Glutamatergic neuron (in vitro differentiated cells): ENCODE data around the gene DDX54. TPM values are rescaled to one million over a fixed set of nuclear protein-coding genes. Genes with fewer than 3 reads are reported as not detected.

Source experiments
- DNase-seq: peaks from one replicate; pipeline ENCODE4 v3.0.0; 2022
- H3K27ac Mint-ChIP-seq: one replicate; pipeline ENCODE4 v1.8.0; 2020; ENCODE audit warnings: mild to moderate bottlenecking, mixed read lengths, inconsistent platforms; ENCODE audit not compliant: unreplicated experiment
- H3K27me3 Mint-ChIP-seq: one replicate; pipeline ENCODE4 v1.8.0; 2020; ENCODE audit warnings: mild to moderate bottlenecking, moderate library complexity, mixed read lengths, inconsistent platforms; ENCODE audit not compliant: unreplicated experiment
- H3K36me3 Mint-ChIP-seq: one replicate; pipeline ENCODE4 v1.8.0; 2020; ENCODE audit warnings: mild to moderate bottlenecking, mixed read lengths, inconsistent platforms; ENCODE audit not compliant: unreplicated experiment
- H3K4me1 Mint-ChIP-seq: one replicate; pipeline ENCODE4 v1.8.0; 2020; ENCODE audit warnings: mild to moderate bottlenecking, low read depth, mixed read lengths, inconsistent platforms; ENCODE audit not compliant: unreplicated experiment
- H3K4me3 Mint-ChIP-seq: one replicate; pipeline ENCODE4 v1.8.0; 2020; ENCODE audit warnings: mild to moderate bottlenecking, mixed read lengths, inconsistent platforms; ENCODE audit not compliant: unreplicated experiment
- H3K9me3 Mint-ChIP-seq: one replicate; pipeline ENCODE4 v1.8.0; 2020; ENCODE audit warnings: mild to moderate bottlenecking, moderate library complexity, mixed read lengths, inconsistent platforms; ENCODE audit not compliant: unreplicated experiment
- CTCF ChIP-seq: fragments of 200-600 bp; sonication (generic); IDR thresholded peaks from one replicate; pipeline ENCODE4 v1.5.0; 2021; ENCODE audit not compliant: partially characterized antibody, unreplicated experiment
- microRNA-seq: library from miRNA; unstranded; fragments of <30 nt; microRNA quantifications from one replicate; pipeline ENCODE4, GENCODE V29; 2020; ENCODE audit not compliant: unreplicated experiment
- total RNA-seq: library from RNA; stranded (reverse); fragmentation: NEBNext Ultra II Directional; extraction: Animal tissue kit (Norgen Biotek cat#: 25700); gene quantifications from one replicate; pipeline ENCODE4 v1.2.1, GENCODE V29; 2021; ENCODE audit not compliant: unreplicated experiment

The DDX54 gene
- total RNA-seq, 1 donor from 2014 or later = 16.9 TPM

DNA sequence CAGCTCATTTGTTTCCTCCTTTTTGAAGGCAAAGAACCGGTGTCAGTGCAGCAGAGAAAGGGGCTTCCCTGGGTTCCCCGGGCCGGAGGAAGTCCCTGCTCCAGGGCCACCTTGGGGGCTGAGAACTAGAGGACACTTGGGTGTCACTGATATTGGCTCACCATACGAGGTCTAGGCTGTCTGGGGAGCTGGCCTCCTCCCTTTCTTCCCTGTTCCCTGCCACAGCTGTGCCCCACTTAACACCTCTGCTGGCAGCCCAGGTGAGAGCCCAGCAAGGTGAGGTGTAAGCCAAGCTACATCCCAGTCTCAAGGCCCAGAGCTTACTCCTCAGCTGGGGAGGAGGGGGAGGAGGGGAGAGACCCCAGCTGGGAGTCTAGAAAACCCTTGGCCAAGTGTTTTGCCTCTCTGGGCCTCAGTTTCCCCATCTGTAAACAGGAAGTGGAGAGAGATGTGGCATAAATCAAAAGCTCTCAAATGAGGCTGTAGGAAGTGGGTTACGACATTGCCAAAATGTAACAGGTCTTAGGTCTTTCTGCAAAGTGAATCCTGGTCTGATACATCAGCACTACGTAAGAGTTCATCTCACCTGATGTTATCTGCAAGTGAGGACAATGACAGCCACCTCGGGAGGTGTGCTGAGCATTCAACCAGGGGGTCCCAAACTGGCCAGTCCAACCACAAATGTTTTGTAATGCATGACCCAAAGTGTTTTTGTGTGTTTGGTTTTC lies 75.2 kb downstream of the DDX54 start:
- peaks cover 6% of the 10 kb centered on the region for H3K9me3 Mint-ChIP-seq
- H3K36me3 Mint-ChIP-seq = no peaks in the 10 kb centered on the region
- TF ChIP-seq CTCF = no peak
- no peak overlapping the region for H3K4me3 Mint-ChIP-seq
- H3K27ac Mint-ChIP-seq = no peak overlapping the region
- DNase-seq = no peak
- no peaks in the 10 kb centered on the region for H3K4me1 Mint-ChIP-seq
- peaks cover 7% of the 10 kb centered on the region for H3K27me3 Mint-ChIP-seq

DNA sequence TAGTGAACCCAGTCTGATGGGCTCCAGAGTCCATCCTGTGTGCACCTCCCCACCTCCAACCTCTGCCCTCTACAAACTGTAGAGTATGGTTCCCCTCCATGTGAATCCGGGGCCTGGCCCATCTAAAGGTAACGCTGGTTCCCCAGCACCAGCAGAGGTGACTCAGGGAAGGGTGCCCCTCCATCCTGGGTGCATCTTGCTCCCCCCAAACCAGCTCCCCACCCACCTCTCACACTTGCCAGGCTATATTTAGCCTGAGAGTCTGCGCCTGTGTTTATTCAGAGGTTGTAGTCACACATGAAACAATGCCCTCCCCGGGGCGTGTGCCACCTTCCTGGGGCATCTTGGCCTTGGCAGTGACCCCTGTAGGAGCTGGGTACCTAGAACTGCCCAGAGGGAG lies 75.9 kb downstream of the DDX54 start:
- Mint-ChIP-seq H3K27ac (no peak overlapping the region), H3K4me3 (no peak overlapping the region), H3K27me3 (peaks cover 9% of the 10 kb centered on the region), H3K36me3 (no peaks in the 10 kb centered on the region), H3K4me1 (no peaks in the 10 kb centered on the region), H3K9me3 (peaks cover 6% of the 10 kb centered on the region)
- no peak for TF ChIP-seq CTCF
- DNase-seq = no peak

- H3K36me3 Mint-ChIP-seq = no peaks in the 10 kb centered on the region
- H3K4me3 Mint-ChIP-seq = no peak overlapping the region
- H3K27ac Mint-ChIP-seq = no peak overlapping the region
- no peak for DNase-seq
- peaks cover 9% of the 10 kb centered on the region for H3K27me3 Mint-ChIP-seq
- TF ChIP-seq CTCF = no peak
- no peaks in the 10 kb centered on the region for H3K4me1 Mint-ChIP-seq
- H3K9me3 Mint-ChIP-seq = peaks cover 6% of the 10 kb centered on the region
These were observed 77.0 kb downstream of the DDX54 start for GRCh38 chr12:113108308-113108707.

Small RNAs within 50 kb of the gene (microRNA-seq; reads per million reads assigned to microRNA genes)
- 1.4 reads per million, percentile 3 among the genes with 10 or more reads in this experiment for gene MIR7106

Other genes starting within 250 kb of the DDX54 start
- gene OAS3, start 247.0 kb downstream of the DDX54 start, total RNA-seq = not detected
- not detected for gene OAS2, start 207.0 kb downstream of the DDX54 start, total RNA-seq
- 4.3 TPM for gene DTX1, start 128.7 kb downstream of the DDX54 start, total RNA-seq
- not detected for gene RASAL1, start 49.7 kb downstream of the DDX54 start, total RNA-seq
- not detected for gene CFAP73, start 35.8 kb downstream of the DDX54 start, total RNA-seq
- 6.7 TPM for gene RITA1, start 243 bp upstream of the DDX54 start, total RNA-seq
- 7.9 TPM for gene TPCN1, start 36.0 kb upstream of the DDX54 start, total RNA-seq
- gene SLC8B1, start 149.6 kb upstream of the DDX54 start, total RNA-seq = 27.9 TPM
- 85.7 TPM for gene PLBD2, start 173.1 kb upstream of the DDX54 start, total RNA-seq
- not detected for gene SDS, start 218.4 kb upstream of the DDX54 start, total RNA-seq
- 0.74 TPM for gene SDSL, start 236.9 kb upstream of the DDX54 start, total RNA-seq